ENCODE results near the gene ZNF396.

ZNF396 gene

GRCh38 chr18:35379421-35379820 is 2.3 kb upstream of the ZNF396 start:
- DNase-seq (ENCODE audit: low read depth), result no peak
- Histone ChIP-seq H3K4me3 (ENCODE audit: low read length) (no peak overlapping the region), H3K27me3 (replicated peaks; ENCODE audit: control insufficient read depth, insufficient read depth, low read length) (peaks cover 4% of the 10 kb centered on the region), H3K9ac (ENCODE audit: low read length) (no peak overlapping the region), H3K36me3 (ENCODE audit: control insufficient read depth, insufficient read depth, low read length, severe bottlenecking) (no peaks in the 10 kb centered on the region), H3K4me1 (ENCODE audit: control insufficient read depth, insufficient read depth, low read length) (peaks cover 11% of the 10 kb centered on the region), H3K9me3 (ENCODE audit: control insufficient read depth, low read length) (peaks cover 3% of the 10 kb centered on the region)

DNA sequence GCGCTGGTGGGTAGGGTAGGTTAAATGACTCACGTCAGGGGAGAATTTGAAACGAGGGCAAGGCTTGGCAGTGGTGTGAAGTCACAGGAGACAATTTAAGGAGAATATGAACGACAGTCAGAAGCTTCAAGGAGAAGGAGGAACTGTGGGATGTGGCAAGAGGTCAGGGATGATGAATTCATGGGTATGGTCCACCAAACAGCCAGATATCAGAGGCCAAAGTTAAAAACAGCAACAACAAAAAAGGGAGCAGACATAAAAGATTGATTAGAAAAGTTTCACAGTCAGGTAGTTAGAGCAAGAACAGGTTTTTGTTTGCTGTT is 1.4 kb upstream of the ZNF396 start:
- peaks cover 11% of the 10 kb centered on the region for H3K4me1 ChIP-seq (ENCODE audit: control insufficient read depth, insufficient read depth, low read length)
- H3K36me3 ChIP-seq (ENCODE audit: control insufficient read depth, insufficient read depth, low read length, severe bottlenecking), result no peaks in the 10 kb centered on the region
- no peak overlapping the region for H3K4me3 ChIP-seq (ENCODE audit: low read length)
- H3K27me3 ChIP-seq (replicated peaks; ENCODE audit: control insufficient read depth, insufficient read depth, low read length), result peaks cover 4% of the 10 kb centered on the region
- no peak for DNase-seq (ENCODE audit: low read depth)
- H3K9ac ChIP-seq (ENCODE audit: low read length), result no peak overlapping the region
- H3K9me3 ChIP-seq (ENCODE audit: control insufficient read depth, low read length), result peaks cover 3% of the 10 kb centered on the region

DNA sequence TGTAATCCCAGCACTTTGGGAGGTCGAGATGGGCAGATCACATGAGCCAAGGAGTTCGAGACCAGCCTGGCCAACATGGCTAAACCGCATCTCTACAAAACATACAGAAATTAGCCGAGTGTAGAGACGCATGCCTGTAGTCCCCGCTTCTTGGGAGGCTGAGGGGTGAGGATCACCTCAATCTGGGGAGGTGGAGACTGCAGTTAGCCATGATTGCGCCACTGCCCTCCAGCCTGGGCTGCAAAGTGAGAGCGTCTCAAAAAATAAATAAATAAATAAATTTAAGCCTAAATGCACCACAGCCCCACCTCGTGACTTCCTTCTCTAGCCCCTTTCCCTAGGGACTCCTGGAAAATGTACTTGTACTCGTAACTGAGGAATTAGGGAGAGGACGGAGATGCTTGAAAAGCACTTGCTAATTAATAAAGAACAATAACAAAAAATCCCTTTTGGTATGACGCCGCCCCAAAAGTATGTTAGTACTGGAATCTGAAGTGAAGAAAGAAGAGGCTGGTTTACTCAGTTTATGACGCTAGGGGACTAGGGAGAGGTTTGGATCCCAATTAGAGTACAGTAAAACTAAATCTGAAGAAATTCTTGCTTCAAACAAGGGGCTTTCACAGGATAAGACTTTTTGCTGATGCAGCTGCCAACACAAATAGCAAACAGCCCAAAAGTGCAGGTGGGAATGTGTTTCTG is 887 bp upstream of the ZNF396 start:
- peak; percentile 42 for DNase-seq (ENCODE audit: low read depth)
- Histone ChIP-seq H3K4me1 (ENCODE audit: control insufficient read depth, insufficient read depth, low read length) (peaks cover 11% of the 10 kb centered on the region), H3K9ac (ENCODE audit: low read length) (no peak overlapping the region), H3K27me3 (replicated peaks; ENCODE audit: control insufficient read depth, insufficient read depth, low read length) (peaks cover 4% of the 10 kb centered on the region), H3K4me3 (ENCODE audit: low read length) (no peak overlapping the region), H3K36me3 (ENCODE audit: control insufficient read depth, insufficient read depth, low read length, severe bottlenecking) (no peaks in the 10 kb centered on the region), H3K9me3 (ENCODE audit: control insufficient read depth, low read length) (peaks cover 3% of the 10 kb centered on the region)

- DNase-seq (ENCODE audit: low read depth), result no peak
- Histone ChIP-seq H3K9ac (ENCODE audit: low read length) (peak overlapping the region; percentile 76), H3K36me3 (ENCODE audit: control insufficient read depth, insufficient read depth, low read length, severe bottlenecking) (no peaks in the 10 kb centered on the region), H3K27me3 (replicated peaks; ENCODE audit: control insufficient read depth, insufficient read depth, low read length) (peaks cover 4% of the 10 kb centered on the region), H3K4me3 (ENCODE audit: low read length) (peak overlapping the region; percentile 84), H3K9me3 (ENCODE audit: control insufficient read depth, low read length) (no peaks in the 10 kb centered on the region), H3K4me1 (ENCODE audit: control insufficient read depth, insufficient read depth, low read length) (peaks cover 19% of the 10 kb centered on the region)
Observed at GRCh38 chr18:35376393-35376741, 770 bp downstream of the ZNF396 start.

DNA sequence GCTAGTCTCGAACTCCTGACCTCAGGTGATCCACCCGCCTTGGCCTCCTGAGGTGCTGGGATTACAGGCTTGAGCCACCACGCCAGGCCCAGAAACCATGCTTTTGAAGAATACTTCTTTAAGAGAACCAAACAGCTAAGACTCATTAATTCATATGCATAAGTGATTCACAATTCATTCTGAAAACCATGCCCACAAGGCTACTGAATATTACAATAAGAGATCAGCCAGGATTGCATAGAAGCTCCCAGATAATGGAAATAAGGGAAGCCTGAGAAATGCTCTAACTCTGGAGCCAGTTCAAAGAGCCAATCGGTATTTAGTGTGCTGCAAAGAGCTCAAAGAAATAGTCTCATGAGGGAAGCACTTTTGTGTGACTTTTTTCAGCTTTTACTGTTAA is 2.4 kb downstream of the ZNF396 start:
- Histone ChIP-seq H3K4me3 (ENCODE audit: low read length) (no peak overlapping the region), H3K36me3 (ENCODE audit: control insufficient read depth, insufficient read depth, low read length, severe bottlenecking) (no peaks in the 10 kb centered on the region), H3K9ac (ENCODE audit: low read length) (no peak overlapping the region), H3K27me3 (replicated peaks; ENCODE audit: control insufficient read depth, insufficient read depth, low read length) (peaks cover 4% of the 10 kb centered on the region), H3K9me3 (ENCODE audit: control insufficient read depth, low read length) (no peaks in the 10 kb centered on the region), H3K4me1 (ENCODE audit: control insufficient read depth, insufficient read depth, low read length) (peaks cover 19% of the 10 kb centered on the region)
- DNase-seq (ENCODE audit: low read depth), result no peak

GRCh38 chr18:35371412-35372195 is 5.5 kb downstream of the ZNF396 start:
- Histone ChIP-seq H3K4me3 (ENCODE audit: low read length) (no peak overlapping the region), H3K27me3 (replicated peaks; ENCODE audit: control insufficient read depth, insufficient read depth, low read length) (no peaks in the 10 kb centered on the region), H3K9me3 (ENCODE audit: control insufficient read depth, low read length) (no peaks in the 10 kb centered on the region), H3K9ac (ENCODE audit: low read length) (no peak overlapping the region), H3K4me1 (ENCODE audit: control insufficient read depth, insufficient read depth, low read length) (peaks cover 8% of the 10 kb centered on the region), H3K36me3 (ENCODE audit: control insufficient read depth, insufficient read depth, low read length, severe bottlenecking) (no peaks in the 10 kb centered on the region)
- peak; percentile 47 for DNase-seq (ENCODE audit: low read depth)

GRCh38 chr18:35369126-35369525 is 8.0 kb downstream of the ZNF396 start:
- H3K4me1 ChIP-seq (ENCODE audit: control insufficient read depth, insufficient read depth, low read length), result peaks cover 8% of the 10 kb centered on the region
- H3K9ac ChIP-seq (ENCODE audit: low read length), result no peak overlapping the region
- no peaks in the 10 kb centered on the region for H3K9me3 ChIP-seq (ENCODE audit: control insufficient read depth, low read length)
- H3K27me3 ChIP-seq (replicated peaks; ENCODE audit: control insufficient read depth, insufficient read depth, low read length), result no peaks in the 10 kb centered on the region
- H3K36me3 ChIP-seq (ENCODE audit: control insufficient read depth, insufficient read depth, low read length, severe bottlenecking), result no peaks in the 10 kb centered on the region
- DNase-seq (ENCODE audit: low read depth), result no peak
- H3K4me3 ChIP-seq (ENCODE audit: low read length), result no peak overlapping the region

GRCh38 chr18:35368595-35368994 is 8.5 kb downstream of the ZNF396 start:
- Histone ChIP-seq H3K27me3 (replicated peaks; ENCODE audit: control insufficient read depth, insufficient read depth, low read length) (no peaks in the 10 kb centered on the region), H3K4me1 (ENCODE audit: control insufficient read depth, insufficient read depth, low read length) (peaks cover 8% of the 10 kb centered on the region), H3K36me3 (ENCODE audit: control insufficient read depth, insufficient read depth, low read length, severe bottlenecking) (no peaks in the 10 kb centered on the region), H3K9ac (ENCODE audit: low read length) (no peak overlapping the region), H3K9me3 (ENCODE audit: control insufficient read depth, low read length) (no peaks in the 10 kb centered on the region), H3K4me3 (ENCODE audit: low read length) (no peak overlapping the region)
- peak; percentile 23 for DNase-seq (ENCODE audit: low read depth)

DNA sequence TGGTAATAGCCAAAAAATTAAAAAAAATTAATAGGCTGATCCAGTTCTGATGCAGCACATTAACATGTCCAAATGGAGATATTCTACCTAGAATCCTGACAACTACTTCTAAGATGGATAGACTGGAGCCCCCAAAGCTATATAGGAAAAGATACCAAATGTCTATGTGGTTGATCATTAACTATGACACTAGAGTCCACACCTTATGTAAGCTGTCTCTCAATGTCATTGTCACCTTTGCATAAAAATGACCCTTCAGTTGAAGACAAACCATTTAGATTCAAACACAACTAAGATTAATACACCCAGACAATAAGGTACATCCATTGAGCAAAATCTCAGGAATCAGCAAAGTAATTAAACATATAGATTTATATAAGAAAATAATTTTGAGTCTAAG is 14.6 kb downstream of the ZNF396 start:
- H3K4me3 ChIP-seq (ENCODE audit: low read length), result no peak overlapping the region
- DNase-seq (ENCODE audit: low read depth), result no peak
- H3K4me1 ChIP-seq (ENCODE audit: control insufficient read depth, insufficient read depth, low read length), result no peaks in the 10 kb centered on the region
- H3K36me3 ChIP-seq (ENCODE audit: control insufficient read depth, insufficient read depth, low read length, severe bottlenecking), result no peaks in the 10 kb centered on the region
- H3K27me3 ChIP-seq (replicated peaks; ENCODE audit: control insufficient read depth, insufficient read depth, low read length), result no peaks in the 10 kb centered on the region
- H3K9me3 ChIP-seq (ENCODE audit: control insufficient read depth, low read length), result no peaks in the 10 kb centered on the region
- H3K9ac ChIP-seq (ENCODE audit: low read length), result no peak overlapping the region

DNA sequence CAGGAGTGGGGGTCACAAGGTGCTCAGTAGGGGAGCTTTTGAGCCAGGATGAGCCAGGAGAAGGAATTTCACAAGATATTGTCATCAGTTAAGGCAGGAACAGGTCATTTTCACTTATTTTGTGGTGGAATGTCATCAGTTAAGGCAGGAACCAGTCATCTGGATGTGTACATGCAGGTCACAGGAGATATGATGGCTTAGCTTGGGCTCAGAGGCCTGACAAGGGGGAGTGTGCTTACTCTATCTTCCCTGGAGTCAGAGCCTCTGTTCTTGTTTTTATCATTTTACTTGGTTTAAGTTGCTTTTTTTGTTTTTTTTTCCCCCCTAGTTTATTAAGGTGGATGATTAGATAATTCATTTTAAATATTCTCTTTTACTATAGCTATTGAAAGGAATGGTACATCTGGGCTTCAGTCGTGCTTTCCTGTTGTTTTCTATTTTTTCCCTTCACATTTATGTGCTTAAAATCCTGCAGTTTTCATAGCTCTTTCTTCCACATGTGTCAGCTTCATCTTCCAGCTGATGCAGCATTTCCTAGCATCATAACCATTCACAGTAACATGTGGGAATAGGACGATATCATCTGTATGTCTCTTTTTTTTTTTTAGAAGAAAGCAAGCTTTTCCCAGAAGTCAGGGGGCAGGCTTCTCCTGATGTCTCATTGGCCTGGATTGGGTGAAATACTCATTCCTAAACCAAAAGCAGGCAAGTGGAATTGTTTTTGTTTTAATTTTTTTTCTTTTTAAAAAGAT is 15.4 kb downstream of the ZNF396 start:
- Histone ChIP-seq H3K9ac (ENCODE audit: low read length) (no peak overlapping the region), H3K27me3 (replicated peaks; ENCODE audit: control insufficient read depth, insufficient read depth, low read length) (no peaks in the 10 kb centered on the region), H3K36me3 (ENCODE audit: control insufficient read depth, insufficient read depth, low read length, severe bottlenecking) (no peaks in the 10 kb centered on the region), H3K4me3 (ENCODE audit: low read length) (no peak overlapping the region), H3K9me3 (ENCODE audit: control insufficient read depth, low read length) (no peaks in the 10 kb centered on the region), H3K4me1 (ENCODE audit: control insufficient read depth, insufficient read depth, low read length) (no peaks in the 10 kb centered on the region)
- DNase-seq (ENCODE audit: low read depth), result no peak

DNA sequence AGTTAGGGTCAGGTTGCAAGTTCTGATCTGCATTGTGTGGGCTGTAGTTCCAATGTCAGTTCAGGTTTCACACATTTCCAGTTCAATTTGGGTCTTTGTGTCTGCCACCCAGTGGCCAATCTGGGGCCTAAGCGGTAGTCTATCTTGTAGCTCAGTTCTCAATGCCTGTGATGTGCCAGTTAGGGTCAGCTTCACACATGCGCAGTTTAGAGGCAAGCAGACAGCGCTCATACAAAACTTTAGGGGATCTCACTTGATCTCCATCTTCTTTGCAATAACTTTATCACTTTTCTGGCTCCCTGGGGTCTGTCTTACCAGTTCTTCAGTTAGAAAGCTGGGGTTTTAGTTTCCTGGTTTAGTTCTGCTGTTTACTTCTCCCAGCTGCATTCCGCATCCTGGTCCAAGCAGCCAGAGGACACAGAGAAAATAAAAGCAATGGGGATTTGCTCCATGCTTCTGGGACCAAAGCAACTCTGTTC is 22.0 kb downstream of the ZNF396 start:
- H3K9me3 ChIP-seq (ENCODE audit: control insufficient read depth, low read length), result peaks cover 10% of the 10 kb centered on the region
- no peaks in the 10 kb centered on the region for H3K4me1 ChIP-seq (ENCODE audit: control insufficient read depth, insufficient read depth, low read length)
- H3K36me3 ChIP-seq (ENCODE audit: control insufficient read depth, insufficient read depth, low read length, severe bottlenecking), result no peaks in the 10 kb centered on the region
- DNase-seq (ENCODE audit: low read depth), result peak; percentile 90
- peak overlapping the region; percentile 71 for H3K4me3 ChIP-seq (ENCODE audit: low read length)
- H3K9ac ChIP-seq (ENCODE audit: low read length), result peak overlapping the region; percentile 52
- H3K27me3 ChIP-seq (replicated peaks; ENCODE audit: control insufficient read depth, insufficient read depth, low read length), result no peaks in the 10 kb centered on the region
